HepG2 (cell line): ENCODE results near the gene QRICH2. TPM values are rescaled to one million over a fixed set of nuclear protein-coding genes. Genes with fewer than 3 reads are reported as not detected.

ENCODE experiments used
- ATF2 ChIP-seq: sonication (generic); formaldehyde crosslinking; IDR thresholded peaks from 2 replicates; pipeline ENCODE4 v1.4.0; 2020; ENCODE audit warnings: missing genetic modification reagents
- DMTF1 ChIP-seq: sonication (generic); formaldehyde crosslinking; IDR thresholded peaks from 2 replicates; pipeline ENCODE4 v1.4.0; 2020; ENCODE audit warnings: mild to moderate bottlenecking, missing genetic modification reagents
- ELK4 ChIP-seq: sonication (generic); formaldehyde crosslinking; IDR thresholded peaks from 2 replicates; pipeline ENCODE4 v1.9.0; 2021; ENCODE audit warnings: missing genetic modification reagents, borderline replicate concordance
- FOXO1 ChIP-seq: sonication (generic); formaldehyde crosslinking; IDR thresholded peaks from 2 replicates; pipeline ENCODE4 v1.4.0; 2020; ENCODE audit warnings: missing genetic modification reagents
- GTF3A ChIP-seq: sonication (generic); formaldehyde crosslinking; conservative IDR thresholded peaks from 2 replicates; pipeline ENCODE4 v1.4.0; 2020; ENCODE audit warnings: mild to moderate bottlenecking, missing genetic modification reagents
- HDAC1 ChIP-seq: sonication (generic); formaldehyde crosslinking; IDR thresholded peaks from 2 replicates; pipeline ENCODE4 v1.5.1; 2020; ENCODE audit warnings: mild to moderate bottlenecking, missing genetic modification reagents
- HMGXB4 ChIP-seq, 2 experiments: sonication (generic) in 1 of 2; formaldehyde crosslinking in 1 of 2; IDR thresholded peaks; 2 replicates each; pipeline versions ENCODE4 v1.4.0 to v1.6.1; 2018 to 2020; ENCODE audit warnings: missing genetic modification reagents in 2 of 2, borderline replicate concordance in 1 of 2, low read depth in 1 of 2, mild to moderate bottlenecking in 1 of 2, missing biosample characterization in 1 of 2
- KLF16 ChIP-seq, 2 experiments: sonication (generic) in 1 of 2; formaldehyde crosslinking in 1 of 2; IDR thresholded peaks; 2 replicates each; pipeline versions ENCODE4 v1.6.1 to v1.8.0; 2016 to 2023; ENCODE audit warnings: missing genetic modification reagents in 2 of 2, missing compliant biosample characterization in 1 of 2
- MAX ChIP-seq: IDR thresholded peaks from 2 replicates; pipeline ENCODE4 v1.6.1; 2012; ENCODE audit warnings: inconsistent platforms
- MBD4 ChIP-seq: IDR thresholded peaks from 2 replicates; pipeline ENCODE4 v1.6.1; 2012; ENCODE audit warnings: low read length, inconsistent platforms, borderline replicate concordance
- NFE2 ChIP-seq: sonication (generic); formaldehyde crosslinking; IDR thresholded peaks from 2 replicates; pipeline ENCODE4 v1.4.0; 2020; ENCODE audit warnings: missing genetic modification reagents
- PAXIP1 ChIP-seq: sonication (generic); formaldehyde crosslinking; conservative IDR thresholded peaks from 2 replicates; pipeline ENCODE4 v1.4.0; 2020; ENCODE audit warnings: mild to moderate bottlenecking, missing genetic modification reagents, moderate library complexity
- YY1 ChIP-seq: IDR thresholded peaks from 2 replicates; pipeline ENCODE4 v1.6.1; 2011; ENCODE audit warnings: low read length, low read depth, moderate library complexity, mild to moderate bottlenecking; ENCODE audit not compliant: insufficient read depth, insufficient replicate concordance
- ZNF343 ChIP-seq: sonication (generic); formaldehyde crosslinking; IDR thresholded peaks from 2 replicates; pipeline ENCODE4 v1.4.0; 2020; ENCODE audit warnings: mild to moderate bottlenecking, missing genetic modification reagents
- ZNF576 ChIP-seq: sonication (generic); formaldehyde crosslinking; IDR thresholded peaks from 2 replicates; pipeline ENCODE4 v1.4.0; 2020; ENCODE audit warnings: mild to moderate bottlenecking, missing genetic modification reagents
- ZNF616 ChIP-seq: sonication (generic); formaldehyde crosslinking; IDR thresholded peaks from 2 replicates; pipeline ENCODE4 v1.5.0; 2020; ENCODE audit warnings: low read depth, mild to moderate bottlenecking, missing genetic modification reagents
- ZNF891 ChIP-seq: sonication (generic); formaldehyde crosslinking; IDR thresholded peaks from 2 replicates; pipeline ENCODE4 v1.5.0; 2020; ENCODE audit warnings: mild to moderate bottlenecking, missing genetic modification reagents
- polyA plus RNA-seq, 8 experiments: library from polyadenylated mRNA; depleted of rRNA in 3 of 8; stranded (reverse) in 7 of 8; unstranded in 1 of 8; fragments of >200 nt; fragmentation: Illumina TruSeq in 4 of 8; extraction: Trizol in 4 of 8; gene quantifications; 2 replicates each; pipeline versions ENCODE4 v1.2.1 to v1.2.3, GENCODE V29; 2011 to 2016; ENCODE audit warnings: low read depth in 4 of 8, missing spikeins in 1 of 8, mixed read lengths in 1 of 8; ENCODE audit not compliant: insufficient read depth in 1 of 8
- total RNA-seq, 5 experiments: library from RNA; depleted of rRNA; stranded (reverse); fragments of >200 nt; fragmentation: Illumina TruSeq; extraction: Trizol; gene quantifications; 2 replicates each; pipeline ENCODE4 v1.2.3, GENCODE V29; 2016; ENCODE audit warnings: low read depth in 1 of 5

QRICH2 gene
- total and polyA plus RNA-seq, 2 of the 13 experiments (the other 11 are each of a cell fraction or from before 2014, with no cell fraction given): 3.7 to 5.7 TPM

GRCh38 chr17:76345377-76345974 is 37.4 kb upstream of the QRICH2 start (continued):
- TF ChIP-seq HMGXB4 (CRISPR knock-in tag; IDR thresholded peaks at IDR 0.05; ENCODE audit: borderline replicate concordance in 1 of 2, low read depth in 1 of 2): no peak
- no peak for TF ChIP-seq ELK4 (CRISPR knock-in tag)
- no peak for TF ChIP-seq ZNF891
- TF ChIP-seq DMTF1: no peak
- no peak for TF ChIP-seq ZNF576 (CRISPR knock-in tag)
- peak; percentile 20; the same call in 1 of the 2 replicates for TF ChIP-seq FOXO1 (CRISPR knock-in tag)
- no peak for TF ChIP-seq ATF2 (CRISPR knock-in tag)
- TF ChIP-seq YY1: no peak
- no peak for TF ChIP-seq GTF3A (CRISPR knock-in tag)
- TF ChIP-seq PAXIP1 (CRISPR knock-in tag): peak; percentile 40; the same call in 1 of the 2 replicates
- no peak for TF ChIP-seq KLF16 (CRISPR knock-in tag; IDR thresholded peaks at IDR 0.05)
- TF ChIP-seq HDAC1 (CRISPR knock-in tag): no peak
- TF ChIP-seq ZNF616 (CRISPR knock-in tag): no peak
- TF ChIP-seq NFE2 (CRISPR knock-in tag): no peak
- TF ChIP-seq ZNF343: no peak
- no peak for TF ChIP-seq MAX
- no peak for TF ChIP-seq MBD4
